ENCODE results near the gene EPHA4. TPM values are rescaled to one million over a fixed set of nuclear protein-coding genes. Genes with fewer than 3 reads are reported as not detected.

EPHA4 gene
- total RNA-seq, 2 donors from 2014 or later: 70.7 to 88.2 TPM

GRCh38 chr2:221484761-221485502 lies 87.2 kb downstream of the EPHA4 start:
- H3K4me1 Mint-ChIP-seq: no peaks in the 10 kb centered on the region
- H3K27me3 Mint-ChIP-seq: no peaks in the 10 kb centered on the region
- H3K27ac Mint-ChIP-seq: peak overlapping the region; percentile 19
- no peaks in the 10 kb centered on the region for H3K36me3 Mint-ChIP-seq (ENCODE audit: low read depth)
- H3K4me3 Mint-ChIP-seq: no peak overlapping the region
- ATAC-seq (no peak), DNase-seq (no peak)
- no peaks in the 10 kb centered on the region for H3K9me3 ChIP-seq (ENCODE audit: control insufficient read depth, low read length, poor library complexity, severe bottlenecking)

GRCh38 chr2:221482666-221483455 lies 89.2 kb downstream of the EPHA4 start:
- H3K9me3 ChIP-seq (ENCODE audit: control insufficient read depth, low read length, poor library complexity, severe bottlenecking): no peaks in the 10 kb centered on the region
- Mint-ChIP-seq H3K4me1 (peaks cover 4% of the 10 kb centered on the region), H3K27ac (no peak overlapping the region), H3K4me3 (no peak overlapping the region), H3K27me3 (no peaks in the 10 kb centered on the region), H3K36me3 (ENCODE audit: low read depth) (no peaks in the 10 kb centered on the region)
- DNase-seq: no peak
- ATAC-seq: no peak

- no peak overlapping the region for H3K4me3 Mint-ChIP-seq
- H3K27ac Mint-ChIP-seq: no peak overlapping the region
- no peak for ATAC-seq
- no peaks in the 10 kb centered on the region for H3K9me3 ChIP-seq (ENCODE audit: control insufficient read depth, low read length, poor library complexity, severe bottlenecking)
- H3K4me1 Mint-ChIP-seq: peaks cover 4% of the 10 kb centered on the region
- H3K27me3 Mint-ChIP-seq: no peaks in the 10 kb centered on the region
- no peak for DNase-seq
- no peaks in the 10 kb centered on the region for H3K36me3 Mint-ChIP-seq (ENCODE audit: low read depth)
Observed at GRCh38 chr2:221480821-221481220, 91.3 kb downstream of the EPHA4 start.

GRCh38 chr2:221480163-221480562 lies 91.9 kb downstream of the EPHA4 start:
- Mint-ChIP-seq H3K27me3 (no peaks in the 10 kb centered on the region), H3K27ac (no peak overlapping the region), H3K36me3 (ENCODE audit: low read depth) (no peaks in the 10 kb centered on the region), H3K4me1 (peaks cover 4% of the 10 kb centered on the region), H3K4me3 (no peak overlapping the region)
- ATAC-seq (no peak), DNase-seq (no peak)
- no peaks in the 10 kb centered on the region for H3K9me3 ChIP-seq (ENCODE audit: control insufficient read depth, low read length, poor library complexity, severe bottlenecking)

- Mint-ChIP-seq H3K27me3 (no peaks in the 10 kb centered on the region), H3K4me3 (no peak overlapping the region), H3K4me1 (peaks cover 4% of the 10 kb centered on the region), H3K27ac (peak overlapping the region; percentile 57), H3K36me3 (ENCODE audit: low read depth) (no peaks in the 10 kb centered on the region)
- H3K9me3 ChIP-seq (ENCODE audit: control insufficient read depth, low read length, poor library complexity, severe bottlenecking): no peaks in the 10 kb centered on the region
- DNase-seq: no peak
- ATAC-seq: no peak
Observed at GRCh38 chr2:221478485-221478863, 93.6 kb downstream of the EPHA4 start.

- H3K4me1 Mint-ChIP-seq: peaks cover 5% of the 10 kb centered on the region
- ATAC-seq: no peak
- peak overlapping the region; percentile 57 for H3K27ac Mint-ChIP-seq
Observed at GRCh38 chr2:221477714-221478484, 94.2 kb downstream of the EPHA4 start.

GRCh38 chr2:221476195-221476594 lies 95.9 kb downstream of the EPHA4 start:
- H3K27ac Mint-ChIP-seq: no peak overlapping the region
- no peak overlapping the region for H3K4me3 Mint-ChIP-seq
- H3K27me3 Mint-ChIP-seq: no peaks in the 10 kb centered on the region
- H3K4me1 Mint-ChIP-seq: peaks cover 6% of the 10 kb centered on the region
- H3K36me3 Mint-ChIP-seq (ENCODE audit: low read depth): no peaks in the 10 kb centered on the region
- ATAC-seq (no peak), DNase-seq (no peak)
- no peaks in the 10 kb centered on the region for H3K9me3 ChIP-seq (ENCODE audit: control insufficient read depth, low read length, poor library complexity, severe bottlenecking)

More at GRCh38 chr2:221477714-221478484, 94.2 kb downstream of the EPHA4 start:
- no peaks in the 10 kb centered on the region for H3K9me3 ChIP-seq (ENCODE audit: control insufficient read depth, low read length, poor library complexity, severe bottlenecking)
- no peak overlapping the region for H3K4me3 Mint-ChIP-seq
- DNase-seq: no peak
- H3K36me3 Mint-ChIP-seq (ENCODE audit: low read depth): no peaks in the 10 kb centered on the region
- H3K27me3 Mint-ChIP-seq: no peaks in the 10 kb centered on the region

- Mint-ChIP-seq H3K4me3 (no peak overlapping the region), H3K27me3 (no peaks in the 10 kb centered on the region), H3K27ac (no peak overlapping the region), H3K4me1 (peaks cover 5% of the 10 kb centered on the region), H3K36me3 (ENCODE audit: low read depth) (no peaks in the 10 kb centered on the region)
- DNase-seq (no peak), ATAC-seq (no peak)
- H3K9me3 ChIP-seq (ENCODE audit: control insufficient read depth, low read length, poor library complexity, severe bottlenecking): no peaks in the 10 kb centered on the region
Observed at GRCh38 chr2:221473451-221473850, 98.7 kb downstream of the EPHA4 start.

GRCh38 chr2:221468317-221468716 lies 103.8 kb downstream of the EPHA4 start:
- no peaks in the 10 kb centered on the region for H3K36me3 Mint-ChIP-seq (ENCODE audit: low read depth)
- H3K9me3 ChIP-seq (ENCODE audit: control insufficient read depth, low read length, poor library complexity, severe bottlenecking): no peaks in the 10 kb centered on the region
- H3K4me1 Mint-ChIP-seq: peaks cover 25% of the 10 kb centered on the region
- peak overlapping the region; percentile 11 for H3K27ac Mint-ChIP-seq
- H3K4me3 Mint-ChIP-seq: no peak overlapping the region
- H3K27me3 Mint-ChIP-seq: no peaks in the 10 kb centered on the region
- ATAC-seq (no peak), DNase-seq (no peak)

GRCh38 chr2:221467610-221468009 lies 104.5 kb downstream of the EPHA4 start:
- Mint-ChIP-seq H3K27ac (peak overlapping the region; percentile 79), H3K27me3 (no peaks in the 10 kb centered on the region), H3K4me1 (peaks cover 29% of the 10 kb centered on the region), H3K36me3 (ENCODE audit: low read depth) (no peaks in the 10 kb centered on the region), H3K4me3 (no peak overlapping the region)
- ATAC-seq (no peak), DNase-seq (no peak)
- H3K9me3 ChIP-seq (ENCODE audit: control insufficient read depth, low read length, poor library complexity, severe bottlenecking): no peaks in the 10 kb centered on the region

GRCh38 chr2:221466744-221467143 lies 105.4 kb downstream of the EPHA4 start:
- Mint-ChIP-seq H3K4me1 (peaks cover 31% of the 10 kb centered on the region), H3K36me3 (ENCODE audit: low read depth) (no peaks in the 10 kb centered on the region), H3K27ac (peak overlapping the region; percentile 79), H3K4me3 (no peak overlapping the region), H3K27me3 (no peaks in the 10 kb centered on the region)
- H3K9me3 ChIP-seq (ENCODE audit: control insufficient read depth, low read length, poor library complexity, severe bottlenecking): no peaks in the 10 kb centered on the region
- ATAC-seq (no peak), DNase-seq (no peak)

- Mint-ChIP-seq H3K27ac (peak overlapping the region; percentile 3), H3K27me3 (no peaks in the 10 kb centered on the region), H3K4me3 (peak overlapping the region; percentile 33), H3K36me3 (ENCODE audit: low read depth) (no peaks in the 10 kb centered on the region), H3K4me1 (peaks cover 36% of the 10 kb centered on the region)
- ATAC-seq (peak; percentile 37), DNase-seq (no peak)
- no peaks in the 10 kb centered on the region for H3K9me3 ChIP-seq (ENCODE audit: control insufficient read depth, low read length, poor library complexity, severe bottlenecking)
Observed at GRCh38 chr2:221465776-221466175, 106.3 kb downstream of the EPHA4 start.

GRCh38 chr2:221464971-221465370 lies 107.1 kb downstream of the EPHA4 start:
- peaks cover 36% of the 10 kb centered on the region for H3K4me1 Mint-ChIP-seq
- peak overlapping the region; percentile 43 for H3K4me3 Mint-ChIP-seq
- DNase-seq (no peak), ATAC-seq (no peak)
- no peaks in the 10 kb centered on the region for H3K9me3 ChIP-seq (ENCODE audit: control insufficient read depth, low read length, poor library complexity, severe bottlenecking)
- peak overlapping the region; percentile 3 for H3K27ac Mint-ChIP-seq
- no peaks in the 10 kb centered on the region for H3K36me3 Mint-ChIP-seq (ENCODE audit: low read depth)
- no peaks in the 10 kb centered on the region for H3K27me3 Mint-ChIP-seq
